HG03280 (cell line): Measurements from ENCODE around the gene RDH13.
A peak's percentile ranks its signal among the peaks of the same experiment; 100 is the strongest.
"Not testable (repeated sequence)": the region's sequence is repeated elsewhere in the genome, so short reads cannot be mapped to it uniquely, and the experiment has no call there.

Experiments
- ATAC-seq: cut with Tn5 transposase; IDR thresholded peaks from one replicate; pipeline ENCODE4 v1.9.1; 2021; ENCODE audit warnings: mild to moderate bottlenecking, moderate library complexity; ENCODE audit not compliant: unreplicated experiment

Gene RDH13

GRCh38 chr19:55018633-55019032 lies 44.3 kb downstream of the RDH13 start:
- no peak for ATAC-seq

- no peak for ATAC-seq
These were observed 44.7 kb downstream of the RDH13 start for GRCh38 chr19:55018216-55018615.

GRCh38 chr19:55016017-55016416 lies 46.9 kb downstream of the RDH13 start:
- ATAC-seq: no peak

GRCh38 chr19:55015126-55015525 lies 47.8 kb downstream of the RDH13 start:
- ATAC-seq: no peak

GRCh38 chr19:55014714-55015113 lies 48.2 kb downstream of the RDH13 start:
- no peak for ATAC-seq

GRCh38 chr19:55013596-55013995 lies 49.4 kb downstream of the RDH13 start:
- ATAC-seq: no peak

GRCh38 chr19:55012306-55012705 lies 50.6 kb downstream of the RDH13 start:
- ATAC-seq: no peak

GRCh38 chr19:55010561-55010960 lies 52.4 kb downstream of the RDH13 start:
- ATAC-seq: not testable (repeated sequence)

GRCh38 chr19:55008781-55009180 lies 54.2 kb downstream of the RDH13 start:
- not testable (repeated sequence) for ATAC-seq

GRCh38 chr19:55008189-55008588 lies 54.8 kb downstream of the RDH13 start:
- not testable (repeated sequence) for ATAC-seq

- not testable (repeated sequence) for ATAC-seq
These were observed 55.4 kb downstream of the RDH13 start for GRCh38 chr19:55007537-55007936.

GRCh38 chr19:55006795-55007194 lies 56.2 kb downstream of the RDH13 start:
- not testable (repeated sequence) for ATAC-seq

- peak; percentile 69 for ATAC-seq
These were observed 57.1 kb downstream of the RDH13 start for GRCh38 chr19:55005684-55006488.

- no peak for ATAC-seq
These were observed 62.2 kb downstream of the RDH13 start for GRCh38 chr19:55000761-55001160.

- ATAC-seq: not testable (repeated sequence)
These were observed 64.2 kb downstream of the RDH13 start for GRCh38 chr19:54998751-54999239.

- ATAC-seq: no peak
These were observed 67.4 kb downstream of the RDH13 start for GRCh38 chr19:54995561-54995960.
